ENCODE data around the gene RNF114. TPM values are rescaled to one million over a fixed set of nuclear protein-coding genes. Genes with fewer than 3 reads are reported as not detected.

RNF114 gene
- total RNA-seq, 2 donors from 2014 or later, result 101 to 109 TPM

- Histone ChIP-seq H3K4me3 (no peak overlapping the region), H3K9ac (ENCODE audit: low read depth in 2 of 2, low read length in 2 of 2) (no peak overlapping the region), H3K36me3 (no peaks in the 10 kb centered on the region), H3K9me3 (no peaks in the 10 kb centered on the region), H3K27ac (no peak overlapping the region), H3K27me3 (no peaks in the 10 kb centered on the region), H3K4me1 (no peaks in the 10 kb centered on the region)
- no peak for TF ChIP-seq CTCF (IDR thresholded peaks at IDR 0.05)
- DNase-seq, result no peak
- intact Hi-C loops (cut with DNase I), result no loop called here
These were observed 36.4 kb upstream of the RNF114 start for GRCh38 chr20:49899541-49900383.

GRCh38 chr20:49901588-49901987, 34.6 kb upstream of the RNF114 start:
- no peaks in the 10 kb centered on the region for H3K27me3 ChIP-seq
- H3K9me3 ChIP-seq, result no peaks in the 10 kb centered on the region
- no peaks in the 10 kb centered on the region for H3K4me1 ChIP-seq
- no peak overlapping the region for H3K9ac ChIP-seq (ENCODE audit: low read depth in 2 of 2, low read length in 2 of 2)
- H3K36me3 ChIP-seq, result no peaks in the 10 kb centered on the region
- H3K4me3 ChIP-seq, result no peak overlapping the region
- H3K27ac ChIP-seq, result no peak overlapping the region
- intact Hi-C loops (cut with DNase I), result no loop called here
- no peak for TF ChIP-seq CTCF (IDR thresholded peaks at IDR 0.05)
- DNase-seq, result no peak

GRCh38 chr20:49904440-49905214, 31.6 kb upstream of the RNF114 start:
- no peaks in the 10 kb centered on the region for H3K27me3 ChIP-seq
- H3K9ac ChIP-seq (ENCODE audit: low read depth in 2 of 2, low read length in 2 of 2), result no peak overlapping the region
- no peak for TF ChIP-seq CTCF (IDR thresholded peaks at IDR 0.05)
- H3K36me3 ChIP-seq, result peaks cover 10% of the 10 kb centered on the region
- no peaks in the 10 kb centered on the region for H3K4me1 ChIP-seq
- no peaks in the 10 kb centered on the region for H3K9me3 ChIP-seq
- H3K4me3 ChIP-seq, result no peak overlapping the region
- no peak for DNase-seq
- intact Hi-C loops (cut with DNase I), result no loop called here
- H3K27ac ChIP-seq, result no peak overlapping the region

- no peaks in the 10 kb centered on the region for H3K27me3 ChIP-seq
- no peak for TF ChIP-seq CTCF (IDR thresholded peaks at IDR 0.05)
- no peak overlapping the region for H3K9ac ChIP-seq (ENCODE audit: low read depth in 2 of 2, low read length in 2 of 2)
- H3K4me1 ChIP-seq, result peaks cover 2% of the 10 kb centered on the region
- no peak for DNase-seq
- no peaks in the 10 kb centered on the region for H3K9me3 ChIP-seq
- intact Hi-C loops (cut with DNase I), result no loop called here
- H3K36me3 ChIP-seq, result peaks cover 10% of the 10 kb centered on the region
- no peak overlapping the region for H3K27ac ChIP-seq
- no peak overlapping the region for H3K4me3 ChIP-seq
These were observed 30.6 kb upstream of the RNF114 start for GRCh38 chr20:49905415-49906091.

- Histone ChIP-seq H3K4me3 (no peak overlapping the region), H3K9me3 (no peaks in the 10 kb centered on the region), H3K27ac (no peak overlapping the region), H3K27me3 (no peaks in the 10 kb centered on the region), H3K9ac (ENCODE audit: low read depth in 2 of 2, low read length in 2 of 2) (no peak overlapping the region), H3K4me1 (peaks cover 8% of the 10 kb centered on the region), H3K36me3 (peaks cover 10% of the 10 kb centered on the region)
- no peak for DNase-seq
- no peak for TF ChIP-seq CTCF (IDR thresholded peaks at IDR 0.05)
- intact Hi-C loops (cut with DNase I), result no loop called here
These were observed 30.0 kb upstream of the RNF114 start for GRCh38 chr20:49906101-49906604.

Data from colonic mucosa (tissue), 4 donors.